HG03060 (cell line): ENCODE data around the gene CNNM3.
"Not testable (repeated sequence)": the region's sequence is repeated elsewhere in the genome, so short reads cannot be mapped to it uniquely, and the experiment has no call there.

Experiments
- ATAC-seq: cut with Tn5 transposase; IDR thresholded peaks from one replicate; pipeline ENCODE4 v1.9.1; 2021; ENCODE audit warnings: low read depth, moderate number of reproducible peaks; ENCODE audit not compliant: unreplicated experiment

Gene CNNM3

DNA sequence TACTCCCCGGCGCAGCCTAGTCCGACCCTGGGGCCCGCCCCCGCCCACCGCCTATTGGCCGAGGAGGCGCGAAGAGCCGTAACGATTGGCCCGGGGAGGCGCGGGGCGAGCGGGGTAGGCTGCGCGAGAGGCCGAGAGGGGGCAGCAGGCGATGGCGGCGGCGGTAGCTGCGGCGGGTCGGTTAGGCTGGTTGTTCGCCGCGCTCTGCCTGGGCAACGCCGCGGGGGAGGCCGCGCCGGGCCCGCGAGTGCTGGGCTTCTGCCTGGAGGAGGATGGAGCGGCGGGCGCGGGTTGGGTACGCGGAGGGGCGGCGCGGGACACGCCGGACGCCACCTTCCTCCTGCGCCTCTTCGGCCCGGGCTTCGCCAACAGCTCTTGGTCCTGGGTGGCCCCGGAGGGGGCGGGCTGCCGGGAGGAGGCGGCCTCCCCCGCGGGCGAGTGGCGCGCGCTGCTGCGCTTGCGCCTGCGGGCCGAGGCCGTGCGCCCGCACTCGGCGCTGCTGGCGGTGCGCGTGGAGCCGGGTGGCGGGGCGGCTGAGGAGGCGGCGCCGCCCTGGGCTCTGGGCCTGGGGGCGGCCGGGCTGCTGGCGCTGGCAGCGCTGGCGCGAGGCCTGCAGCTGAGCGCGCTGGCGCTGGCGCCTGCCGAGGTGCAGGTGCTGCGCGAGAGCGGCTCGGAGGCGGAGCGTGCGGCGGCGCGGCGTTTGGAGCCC lies at the start of gene CNNM3:
CNNM3 (plus strand) TSS at position 142 of the 709 bp plus-strand sequence; CDS start at position 152, 10 bp downstream.
- ATAC-seq: peak; percentile 54

DNA sequence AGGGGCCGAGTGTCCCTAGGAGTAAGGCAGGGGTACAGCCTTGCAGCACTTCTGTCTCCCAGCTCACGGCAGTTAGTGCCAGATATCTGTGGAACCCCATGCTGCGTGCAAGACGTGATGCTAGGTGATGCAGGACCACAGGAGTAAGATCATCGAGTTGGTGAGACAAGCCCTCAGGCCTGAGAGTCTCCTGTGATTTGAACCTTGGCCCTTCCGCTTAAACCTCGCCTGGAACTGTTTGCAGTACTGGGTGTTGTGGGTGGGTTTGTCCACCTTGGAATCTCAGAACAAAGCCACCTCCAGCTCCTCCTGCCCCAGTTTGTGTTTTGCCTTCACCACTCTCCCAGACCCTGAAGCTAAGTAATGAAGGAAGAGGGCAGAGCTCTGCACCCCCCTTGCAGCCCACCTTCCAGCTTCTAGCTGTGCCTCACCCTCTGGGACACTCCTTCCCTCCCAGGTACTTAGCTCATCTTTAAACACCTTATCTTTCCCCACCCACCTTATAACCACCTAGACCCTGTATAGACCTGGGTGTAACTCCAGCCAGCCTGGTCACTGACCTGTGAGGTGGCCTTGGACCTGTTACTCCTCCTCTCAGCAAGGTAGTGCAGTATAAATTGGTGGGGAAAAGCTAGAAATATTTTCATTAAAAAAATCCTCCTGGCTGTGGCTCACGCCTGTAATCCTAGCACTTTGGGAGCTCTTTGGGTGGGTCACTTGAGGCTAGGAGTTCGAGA lies 48.8 kb upstream of the CNNM3 start:
- no peak for ATAC-seq

DNA sequence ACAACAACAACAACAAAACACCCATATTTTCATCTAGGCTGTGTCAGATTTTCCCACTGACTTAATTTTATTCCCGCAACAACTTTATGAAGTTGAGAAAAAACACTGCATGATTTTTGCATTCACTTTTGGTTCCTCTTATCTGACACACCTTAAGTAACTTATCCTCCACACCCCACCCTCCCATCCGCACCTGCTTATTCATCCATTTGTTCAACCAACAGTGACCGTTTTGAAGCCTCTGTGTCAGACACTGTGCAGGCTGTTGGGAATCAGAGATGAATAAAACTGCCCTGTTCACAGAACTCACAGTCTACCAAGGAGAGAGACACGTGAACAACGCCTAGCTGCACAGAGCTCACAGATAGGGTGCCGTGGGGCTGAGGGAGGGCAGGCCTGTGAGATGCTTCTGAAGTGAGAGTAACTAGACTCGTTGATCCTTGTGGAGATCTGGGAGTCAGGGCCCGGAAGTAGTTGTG lies 47.9 kb upstream of the CNNM3 start:
- no peak for ATAC-seq

DNA sequence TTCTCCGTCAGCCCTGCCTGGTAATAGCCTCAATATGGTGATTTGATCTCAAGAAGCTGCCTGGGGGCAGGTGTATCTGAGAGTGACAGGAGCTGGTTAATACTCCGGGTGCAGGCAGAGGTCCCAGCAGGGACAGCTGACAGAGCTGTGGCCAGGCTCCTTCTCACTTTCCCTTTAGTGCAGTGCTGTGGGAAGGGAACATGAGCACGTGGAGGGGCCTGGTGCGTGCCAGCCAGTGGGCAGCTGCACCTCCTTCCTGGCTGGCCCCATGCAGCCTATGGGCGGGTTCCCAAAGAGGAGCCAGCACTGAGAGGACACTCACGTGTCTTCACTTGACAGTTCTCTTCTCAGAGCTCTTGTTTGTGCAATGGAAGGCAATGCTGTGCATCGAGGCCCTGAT lies 46.3 kb upstream of the CNNM3 start:
- ATAC-seq: no peak

DNA sequence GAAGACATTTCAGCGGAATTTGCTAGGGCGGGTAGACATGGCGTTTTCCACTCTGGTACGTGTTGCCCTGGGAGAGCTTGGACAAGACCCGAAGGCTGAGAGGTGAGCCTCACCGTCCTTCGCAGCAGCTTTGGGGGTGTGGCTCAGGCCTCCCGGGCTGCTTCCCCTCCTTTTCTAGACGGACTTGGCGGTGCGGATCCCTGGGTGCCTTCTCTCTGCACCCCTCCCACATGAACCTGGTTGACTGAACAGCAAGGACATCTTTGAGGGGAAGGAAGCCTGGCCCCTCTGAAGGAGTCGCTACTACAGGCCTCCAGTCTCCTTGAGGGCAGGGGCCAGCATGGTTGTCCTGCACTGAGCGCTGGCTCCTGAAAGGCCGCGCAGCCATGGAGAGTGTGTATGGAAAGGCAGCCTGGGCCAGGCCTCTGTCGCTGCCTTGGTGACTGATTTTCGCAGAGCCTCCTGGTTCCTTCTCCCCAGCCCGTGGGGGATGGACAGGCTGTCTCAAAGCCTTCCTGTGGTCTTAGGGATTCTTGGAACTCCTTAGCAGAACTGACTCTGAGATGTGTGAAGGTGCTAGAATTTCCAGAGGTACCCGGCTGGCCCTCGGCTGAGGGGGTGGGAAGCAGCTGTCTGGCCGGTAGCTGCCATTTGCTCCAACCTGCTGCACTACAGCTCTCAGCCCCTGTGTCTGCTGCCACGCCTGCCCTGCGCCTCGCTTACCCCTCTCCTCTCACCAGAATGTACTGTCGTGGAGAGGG lies 45.4 kb upstream of the CNNM3 start:
- ATAC-seq: no peak

DNA sequence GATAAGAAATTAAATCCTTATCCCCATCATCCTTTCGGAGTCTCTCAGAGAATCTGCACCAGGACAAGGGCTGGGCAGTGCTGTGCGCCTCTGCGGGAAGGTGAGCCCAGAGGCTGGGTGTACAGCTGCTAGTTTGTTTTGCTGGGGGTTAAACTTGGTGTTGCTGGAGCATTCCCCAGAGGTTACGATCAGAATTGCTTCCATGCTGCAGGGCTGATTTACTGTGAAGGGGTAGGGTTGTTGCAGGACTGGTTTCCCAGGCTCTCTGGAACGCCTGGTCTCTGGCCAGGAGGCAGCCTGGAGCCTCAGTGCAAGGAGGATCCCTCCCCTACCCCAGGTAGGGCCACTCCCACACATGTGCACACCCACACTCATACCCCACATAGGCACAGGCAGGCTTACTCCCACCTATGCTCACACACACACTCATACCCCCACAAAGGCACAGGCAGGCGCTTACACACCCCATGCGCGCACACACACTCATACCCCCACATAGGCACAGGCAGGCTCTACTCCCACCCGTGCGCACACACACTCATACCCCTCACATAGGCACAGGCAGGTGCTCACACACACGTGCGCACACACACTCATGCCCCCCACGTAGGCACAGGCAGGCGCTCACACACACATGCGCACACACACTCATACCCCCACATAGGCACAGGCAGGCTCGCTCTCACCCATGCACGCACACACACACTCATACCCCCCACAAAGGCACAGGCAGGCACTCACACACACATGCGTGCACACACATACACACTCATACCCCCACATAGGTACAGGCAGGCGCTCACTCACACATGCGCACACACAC lies 44.1 kb upstream of the CNNM3 start:
- ATAC-seq: no peak

DNA sequence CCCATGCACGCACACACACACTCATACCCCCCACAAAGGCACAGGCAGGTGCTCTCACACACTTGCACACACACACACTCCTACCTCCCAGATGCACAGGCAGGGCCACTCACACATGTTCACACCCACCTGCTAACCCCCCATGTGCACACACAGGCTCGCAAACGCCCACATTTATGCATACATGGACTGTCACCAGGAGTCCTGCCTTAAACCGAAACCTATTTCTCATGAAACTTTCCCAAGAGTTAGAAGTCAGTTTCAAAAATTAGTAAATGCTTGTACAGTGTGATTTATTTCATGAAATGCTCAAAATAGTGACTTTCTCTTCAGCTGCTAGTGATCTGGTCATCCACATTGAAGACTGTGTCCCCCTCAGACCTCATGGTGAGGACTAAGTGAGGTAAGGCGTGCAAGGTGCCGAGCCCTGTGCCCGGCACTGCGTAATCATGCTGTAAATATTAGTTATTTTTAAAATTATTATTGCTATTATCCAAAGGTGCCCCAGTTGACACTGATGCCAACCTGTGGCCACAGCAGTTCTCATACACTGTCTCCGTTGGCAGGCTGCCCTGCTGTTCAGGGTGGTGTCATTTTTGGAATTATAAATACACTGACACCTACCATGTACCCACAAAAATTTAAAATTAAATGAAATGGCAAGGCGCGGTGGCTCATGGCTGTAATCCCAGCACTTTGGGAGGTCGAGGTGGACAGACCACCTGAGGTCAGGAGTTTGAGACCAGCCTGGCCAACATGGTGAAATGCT lies 43.0 kb upstream of the CNNM3 start:
- ATAC-seq: no peak

DNA sequence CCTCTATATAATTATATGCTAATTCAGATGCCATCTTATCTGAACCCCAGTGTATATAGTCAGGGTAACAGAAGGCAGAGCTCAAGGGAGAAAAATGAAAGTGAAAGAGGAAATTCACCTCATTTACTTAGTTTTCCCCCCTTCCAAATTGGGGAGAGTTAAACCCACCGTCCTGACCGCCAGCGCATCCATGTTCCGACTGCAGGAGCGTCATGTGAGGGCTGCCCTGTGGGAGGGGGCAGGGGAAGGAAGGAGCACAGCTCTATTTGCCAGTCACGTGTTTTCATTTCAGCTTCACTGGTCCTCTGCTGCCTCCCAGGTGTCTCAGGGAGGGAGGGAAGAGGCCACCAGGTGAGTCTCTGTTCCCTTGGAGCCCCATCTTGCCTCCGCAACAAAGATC lies 42.1 kb upstream of the CNNM3 start:
- ATAC-seq: no peak

DNA sequence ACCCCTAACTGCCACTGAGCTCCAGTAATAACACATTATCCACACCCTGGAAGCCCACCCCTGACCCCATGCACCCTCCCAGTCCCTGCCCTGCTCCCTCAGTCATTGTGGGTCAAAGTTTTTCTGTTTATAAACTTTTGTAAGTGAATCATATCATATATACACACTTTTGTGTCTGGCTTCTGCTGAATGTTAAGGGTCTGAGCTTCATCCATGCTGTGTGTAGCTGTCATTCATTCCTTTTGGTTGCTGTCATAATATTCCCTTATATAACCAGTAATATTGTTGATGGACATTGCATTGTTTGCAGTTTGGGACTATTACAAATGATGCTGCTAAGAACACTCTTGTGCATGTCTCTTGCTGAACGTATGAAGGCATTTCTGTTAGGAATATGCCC lies 40.9 kb upstream of the CNNM3 start:
- no peak for ATAC-seq

DNA sequence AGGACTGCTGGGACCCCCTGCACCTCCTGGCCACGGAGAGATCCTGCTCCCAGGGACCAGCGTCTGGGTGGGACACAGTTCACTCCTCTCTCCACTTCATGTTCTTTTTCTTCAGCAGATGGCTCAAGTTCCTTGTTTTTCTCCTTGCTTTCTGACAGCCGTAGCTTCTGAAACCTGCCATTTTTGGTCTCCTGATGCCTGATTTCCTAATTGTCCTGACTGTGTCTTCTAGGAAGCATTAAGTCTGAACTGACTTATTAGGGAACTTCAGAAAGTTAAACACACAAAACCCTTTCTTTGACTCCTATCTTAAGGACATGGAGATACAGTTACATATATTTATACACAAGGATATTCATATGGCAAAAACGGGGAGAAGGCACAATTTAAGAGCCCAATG lies 32.7 kb upstream of the CNNM3 start:
- no peak for ATAC-seq

DNA sequence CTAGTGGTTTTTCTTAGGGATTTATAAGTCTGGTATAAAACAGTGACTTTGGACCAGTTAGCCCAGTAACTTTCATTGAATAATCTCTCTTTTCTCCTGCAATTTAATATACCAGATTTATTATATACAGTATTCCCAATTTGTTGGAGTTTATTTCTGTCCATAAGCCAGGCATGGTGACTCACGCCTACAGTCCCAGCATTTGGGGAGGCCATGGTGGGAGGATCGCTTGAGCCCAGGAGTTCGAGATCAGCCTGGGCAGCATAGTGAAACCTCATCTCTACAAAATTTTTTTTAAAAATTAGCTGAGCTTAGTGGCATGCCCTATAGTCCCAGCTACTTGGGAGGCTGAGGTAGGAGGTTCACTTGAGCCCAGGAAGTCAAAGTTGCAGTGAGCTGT lies 28.7 kb upstream of the CNNM3 start:
- no peak for ATAC-seq

DNA sequence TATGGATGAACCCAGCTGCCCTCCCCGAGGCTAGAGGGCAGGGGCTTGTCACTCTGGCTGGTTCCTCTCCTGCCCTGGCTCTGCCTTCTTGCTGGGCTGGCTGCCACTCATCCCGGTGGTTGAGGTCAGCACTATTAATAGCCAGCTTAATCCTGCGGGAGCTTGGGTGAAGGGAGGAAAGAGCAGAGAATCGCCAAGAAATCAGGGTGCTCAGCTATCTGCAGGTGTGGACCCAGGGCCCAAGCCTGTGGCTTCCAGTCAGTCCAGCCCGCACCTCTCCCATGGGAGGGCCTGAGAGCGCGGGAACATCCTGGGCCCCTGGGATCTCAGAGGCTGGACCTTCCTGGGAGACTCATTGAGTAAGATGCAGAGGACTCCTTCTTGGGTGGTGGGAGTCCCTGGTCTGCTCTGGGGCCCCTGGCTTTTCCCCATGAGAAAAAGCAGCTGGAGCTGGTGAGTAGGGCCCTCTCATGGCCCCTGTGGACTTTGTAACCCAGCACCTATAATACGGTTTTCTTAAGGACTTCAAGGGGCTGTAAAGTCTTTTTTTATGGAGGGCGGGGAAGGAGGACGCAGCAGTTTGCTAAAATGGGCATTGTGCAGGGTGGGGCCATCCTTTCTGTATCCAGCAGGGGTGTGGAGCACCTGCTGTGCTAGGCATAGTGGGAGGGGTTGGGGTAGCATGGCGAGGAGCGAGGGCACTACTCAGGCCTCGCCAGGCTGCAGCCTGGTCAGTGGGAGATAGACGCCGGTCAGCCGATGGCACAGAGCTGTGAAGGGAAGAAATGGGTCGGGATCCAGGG lies 27.4 kb upstream of the CNNM3 start:
- no peak for ATAC-seq

DNA sequence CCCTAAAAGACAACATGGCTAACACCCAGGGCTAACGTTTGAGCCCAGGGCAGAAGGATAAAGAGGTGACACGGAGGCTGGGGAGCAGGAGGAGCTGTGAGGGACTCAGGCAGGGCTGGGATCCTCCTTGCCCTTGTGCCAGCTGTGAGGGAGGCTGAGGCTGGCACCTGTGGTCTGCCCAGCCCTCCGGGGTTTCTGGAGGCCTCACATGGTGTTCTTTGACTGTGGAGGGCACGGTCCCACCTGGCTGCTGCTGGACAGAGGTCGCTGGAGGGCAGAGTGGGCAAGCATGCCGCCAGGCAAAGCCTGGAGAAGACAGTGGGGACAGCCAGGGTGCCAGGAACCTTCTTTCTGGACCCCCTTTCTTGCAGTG lies 26.8 kb upstream of the CNNM3 start:
- ATAC-seq: no peak

DNA sequence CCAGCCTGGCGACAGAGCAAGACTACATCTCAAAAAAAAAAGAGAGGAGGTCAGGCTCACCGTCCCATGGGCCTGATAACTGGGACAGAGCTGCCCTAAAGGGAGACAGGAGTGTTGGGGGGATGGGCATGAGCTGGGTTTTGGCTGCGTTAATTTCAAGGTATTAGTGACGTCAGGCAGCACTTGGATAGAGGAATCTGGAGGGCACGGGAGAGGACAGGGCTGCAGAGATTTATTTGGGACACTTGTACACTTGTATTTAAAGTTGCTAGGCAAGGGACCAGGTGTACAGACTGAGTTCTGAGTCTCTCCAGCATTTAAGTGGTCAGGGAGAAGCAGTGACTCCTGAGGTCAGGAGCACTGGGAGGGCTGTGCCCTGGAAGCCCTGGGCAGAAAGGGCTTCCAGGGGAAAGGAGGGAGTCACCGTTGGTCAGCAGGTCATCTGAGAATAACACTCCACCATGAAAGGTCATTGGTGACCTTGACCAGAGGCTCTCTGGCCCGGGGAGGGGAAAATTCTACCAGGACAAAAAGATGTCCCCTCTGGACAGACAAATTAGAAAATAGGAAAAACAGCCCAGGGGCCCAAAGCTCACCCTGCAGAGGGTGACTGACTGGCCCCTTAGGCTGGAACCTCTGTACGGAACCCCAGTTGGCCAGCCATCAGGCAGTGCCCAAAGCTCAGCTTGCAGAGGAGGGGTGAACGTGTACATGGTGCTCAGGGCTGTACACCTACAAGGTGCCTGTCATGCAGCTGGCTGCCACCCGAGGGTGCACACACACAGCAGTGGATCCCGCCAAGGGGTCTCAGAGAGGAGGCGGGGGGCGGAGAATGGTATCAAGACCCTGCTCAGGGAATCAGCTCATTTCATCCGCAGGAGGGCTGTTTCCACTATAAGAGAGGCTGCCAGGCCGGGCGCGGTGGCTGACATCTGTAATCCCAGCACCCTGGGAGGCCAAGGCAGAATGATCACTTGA lies 23.0 kb upstream of the CNNM3 start:
- no peak for ATAC-seq

DNA sequence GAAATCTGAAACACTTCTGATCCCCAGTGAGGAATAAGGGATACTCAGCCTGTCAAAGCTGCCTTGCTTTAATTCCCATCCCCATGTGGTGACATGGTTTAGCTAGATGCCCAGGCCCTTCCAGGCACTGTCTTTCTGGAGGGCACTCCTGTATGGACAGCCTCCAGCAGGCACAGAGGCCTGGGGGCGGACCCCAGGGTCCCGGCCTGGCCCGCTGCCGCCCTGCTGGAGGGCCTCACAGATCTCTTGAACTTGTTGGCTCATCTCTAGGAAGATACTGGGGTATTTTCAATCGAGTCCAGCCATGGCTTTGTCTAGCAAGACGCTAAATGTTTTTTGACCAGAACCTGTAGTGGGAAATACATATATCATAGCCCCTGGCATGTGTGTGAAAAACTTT lies 21.0 kb upstream of the CNNM3 start:
- no peak for ATAC-seq

DNA sequence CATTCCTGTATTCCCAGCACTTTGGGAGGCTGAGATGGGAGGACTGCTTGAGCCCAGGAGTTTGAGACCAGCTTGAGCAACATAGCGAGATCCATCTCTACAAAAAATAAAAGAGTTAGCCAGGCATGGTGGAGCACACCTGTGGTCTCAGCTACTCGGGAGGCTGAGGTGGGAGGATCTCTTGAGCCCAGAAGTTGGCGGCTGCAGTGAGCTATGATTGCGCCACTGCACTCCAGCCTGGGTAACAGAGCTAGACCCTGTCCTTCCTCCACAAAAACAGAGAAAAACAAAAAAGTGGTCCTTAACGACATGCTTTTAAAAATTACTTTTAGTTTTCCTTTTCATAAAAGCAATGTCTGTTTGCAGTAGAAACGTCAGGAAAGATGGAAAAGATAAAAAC lies 19.6 kb upstream of the CNNM3 start:
- not testable (repeated sequence) for ATAC-seq

DNA sequence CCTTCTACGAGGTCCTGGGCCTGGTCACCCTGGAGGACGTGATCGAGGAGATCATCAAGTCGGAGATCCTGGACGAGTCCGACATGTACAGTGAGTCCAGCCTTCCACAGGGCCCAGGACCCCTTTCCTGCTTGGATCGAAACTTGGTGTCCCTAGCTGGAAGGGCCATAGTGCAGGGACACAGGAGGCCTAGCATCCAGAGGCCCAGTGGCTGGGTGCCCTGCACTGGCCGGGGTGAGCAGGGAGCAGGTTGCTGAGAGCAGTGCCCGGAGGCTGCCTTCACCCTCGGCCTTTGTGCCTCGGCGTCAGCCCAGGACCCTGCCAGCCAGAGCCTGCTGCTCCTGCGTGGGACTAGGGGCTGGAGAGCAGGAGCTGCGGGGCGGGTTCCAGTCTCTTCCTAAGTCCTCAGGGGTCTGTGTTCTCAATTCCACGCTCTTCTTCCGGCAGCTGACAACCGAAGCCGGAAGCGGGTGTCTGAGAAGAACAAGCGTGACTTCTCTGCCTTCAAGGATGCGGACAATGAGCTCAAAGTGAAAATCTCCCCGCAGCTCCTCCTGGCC lies 18.9 kb upstream of the CNNM3 start:
- ATAC-seq: no peak
